Spleen (tissue), 11 donors: ENCODE measurements around the gene C7orf33. TPM values are rescaled to one million over a fixed set of nuclear protein-coding genes. Genes with fewer than 3 reads are reported as not detected.

Source experiments
- DNase-seq: peaks from one replicate; pipeline ENCODE4 v3.0.0-alpha.2; 2020
- H3K27ac ChIP-seq, 8 donors: fragments of 200-600 bp; sonication (generic) in 7 of 8; 1 replicate in 4 of 8; 2 replicates in 4 of 8; pipeline versions ENCODE4 v1.5.0 to v1.8.0; 2016 to 2021; ENCODE audit warnings: inconsistent platforms in 4 of 8, mild to moderate bottlenecking in 4 of 8, moderate library complexity in 1 of 8
- H3K27me3 ChIP-seq, 7 donors: fragments of 200-600 bp; sonication (generic) in 6 of 7; replicated peaks in 1 of 7; 1 replicate in 4 of 7; 2 replicates in 3 of 7; pipeline versions ENCODE4 v1.5.0 to v1.8.0; 2016 to 2021; ENCODE audit warnings: inconsistent platforms in 3 of 7, mild to moderate bottlenecking in 1 of 7
- H3K36me3 ChIP-seq, 6 donors: fragments of 200-600 bp; sonication (generic) in 5 of 6; 1 replicate in 4 of 6; 2 replicates in 2 of 6; pipeline versions ENCODE4 v1.5.0 to v1.8.0; 2016 to 2021; ENCODE audit warnings: inconsistent platforms in 2 of 6
- H3K4me1 ChIP-seq, 6 donors: fragments of 200-600 bp; sonication (generic) in 5 of 6; 1 replicate in 3 of 6; 2 replicates in 3 of 6; pipeline versions ENCODE4 v1.5.0 to v1.8.0; 2016 to 2021; ENCODE audit warnings: inconsistent platforms in 3 of 6
- H3K4me3 ChIP-seq, 8 donors: fragments of 200-600 bp; sonication (generic) in 7 of 8; 1 replicate in 4 of 8; 2 replicates in 4 of 8; pipeline versions ENCODE4 v1.5.0 to v1.8.0; 2016 to 2021; ENCODE audit warnings: inconsistent platforms in 4 of 8, mild to moderate bottlenecking in 4 of 8, moderate library complexity in 2 of 8
- H3K9me3 ChIP-seq, 8 donors: fragments of 200-600 bp; sonication (generic) in 7 of 8; 1 replicate in 4 of 8; 2 replicates in 4 of 8; pipeline versions ENCODE4 v1.5.0 to v1.8.0; 2016 to 2021; ENCODE audit warnings: inconsistent platforms in 4 of 8
- CTCF ChIP-seq, 11 experiments: fragments of 200-600 bp in 7 of 11; fragments of 450-650 bp in 4 of 11; sonication (generic) in 4 of 11; IDR thresholded peaks in 8 of 11; conservative IDR thresholded peaks in 3 of 11; 1 replicate in 7 of 11; 2 replicates in 4 of 11; pipeline versions ENCODE4 v1.4.0 to v1.8.0; 2016 to 2021; ENCODE audit warnings: antibody characterized with exemption in 11 of 11, inconsistent platforms in 4 of 11, mild to moderate bottlenecking in 1 of 11
- POLR2A ChIP-seq, 3 donors: fragments of 450-650 bp; IDR thresholded peaks; one replicate each; pipeline ENCODE4 v1.5.1; 2017; ENCODE audit warnings: antibody characterized with exemption in 3 of 3, mild to moderate bottlenecking in 1 of 3
- POLR2AphosphoS5 ChIP-seq, 3 donors: sonication (generic); formaldehyde crosslinking; IDR thresholded peaks; one replicate each; pipeline ENCODE4 v1.5.1; 2017; ENCODE audit warnings: antibody characterized with exemption in 3 of 3
- WGBS, 5 donors: extraction: QIAGEN DNeasy Blood & Tissue Kit in 3 of 5; methylation state at CpG; one replicate each; pipeline versions ENCODE4 v1.1.5 to v1.1.7; 2013 to 2018; 5-methylcytosine and 5-hydroxymethylcytosine counted together
- intact Hi-C: fragments of 100-400 bp; cut with DNase I; formaldehyde crosslinking; loops from one replicate; pipeline ENCODE4 v1.15.0; 2023; ENCODE audit warnings: low total_unique reads
- polyA plus RNA-seq, 3 donors: library from polyadenylated mRNA; stranded (reverse); fragments of 200-250 nt; gene quantifications; one replicate each; pipeline ENCODE4 v1.2.1, GENCODE V29; 2013
- total RNA-seq, 7 donors: library from RNA; depleted of rRNA in 3 of 7; stranded (reverse); fragments of >200 nt in 3 of 7; fragmentation: NEBNext Ultra II Directional in 4 of 7; extraction: Animal tissue kit (Norgen Biotek cat#: 25700) in 4 of 7; gene quantifications; one replicate each; pipeline versions ENCODE4 v1.1.0 to v1.2.1, GENCODE V29; 2016 to 2021
- donor health status: healthy with polysubstance abuse.
- donor health status: DM: no; HTN: no; CAD: no; lungs with moderate emphysema.
- donor health status: DM: no; HTN: no; CAD: no.
- donor health status: Bipolar disorder and iron deficiency.
- donor health status: healthy.
- donor health status: DM: no; HTN: no; CAD: no.
- donor health status: DM: yes; HTN: yes; CAD: no.

Gene C7orf33
- total and polyA plus RNA-seq, 10 donors = not detected

- Histone ChIP-seq H3K4me3 (no peak overlapping the region), H3K27me3 (no peaks in the 10 kb centered on the region), H3K27ac (no peak overlapping the region), H3K4me1 (peaks cover 0 to 5% (median 0%) of the 10 kb centered on the region in 6 donors), H3K36me3 (no peaks in the 10 kb centered on the region), H3K9me3 (no peaks in the 10 kb centered on the region)
- no peak for TF ChIP-seq CTCF (IDR thresholded peaks at IDR 0.05 in 8 of 11, conservative IDR thresholded peaks at IDR 0.05 in 3 of 11)
- TF ChIP-seq POLR2A (IDR thresholded peaks at IDR 0.05) = no peak
- no peak for TF ChIP-seq POLR2AphosphoS5 (IDR thresholded peaks at IDR 0.05)
- WGBS, 5 donors = 94 to 97% (median 96%) methylated on average over 19 of the region's 19 CpGs
- intact Hi-C loops = no loop called here
- DNase-seq = no peak
Measured at GRCh38 chr7:148637094-148637493, 46.5 kb downstream of the C7orf33 start.

GRCh38 chr7:148645898-148646297 lies 55.3 kb downstream of the C7orf33 start:
- 78 to 92% (median 87%) methylated on average over 2 of the region's 2 CpGs for WGBS, 5 donors
- Histone ChIP-seq H3K27me3 (peaks cover 0 to 32% (median 4%) of the 10 kb centered on the region in 7 donors), H3K36me3 (no peaks in the 10 kb centered on the region), H3K9me3 (no peaks in the 10 kb centered on the region), H3K4me1 (no peaks in the 10 kb centered on the region), H3K27ac (no peak overlapping the region), H3K4me3 (no peak overlapping the region)
- no peak for DNase-seq
- intact Hi-C loops = no loop called here
- TF ChIP-seq CTCF (IDR thresholded peaks at IDR 0.05 in 8 of 11, conservative IDR thresholded peaks at IDR 0.05 in 3 of 11) (no peak), POLR2AphosphoS5 (IDR thresholded peaks at IDR 0.05) (no peak), POLR2A (IDR thresholded peaks at IDR 0.05) (no peak)

GRCh38 chr7:148650232-148650858 lies 59.8 kb downstream of the C7orf33 start:
- TF ChIP-seq POLR2AphosphoS5 (IDR thresholded peaks at IDR 0.05) = no peak
- TF ChIP-seq POLR2A (IDR thresholded peaks at IDR 0.05) = no peak
- TF ChIP-seq CTCF (IDR thresholded peaks at IDR 0.05 in 8 of 11, conservative IDR thresholded peaks at IDR 0.05 in 3 of 11) = no peak
- intact Hi-C loops = no loop called here
- H3K27ac ChIP-seq = no peak overlapping the region
- no peak overlapping the region for H3K4me3 ChIP-seq
- H3K36me3 ChIP-seq = no peaks in the 10 kb centered on the region
- no peaks in the 10 kb centered on the region for H3K4me1 ChIP-seq
- H3K27me3 ChIP-seq = peaks cover 0 to 4% (median 0%) of the 10 kb centered on the region in 7 donors
- no peaks in the 10 kb centered on the region for H3K9me3 ChIP-seq
- WGBS, 5 donors = 76 to 85% (median 81%) methylated on average over 4 of the region's 4 CpGs
- DNase-seq = no peak

- Histone ChIP-seq H3K36me3 (no peaks in the 10 kb centered on the region), H3K9me3 (no peaks in the 10 kb centered on the region), H3K27ac (no peak overlapping the region), H3K27me3 (no peaks in the 10 kb centered on the region), H3K4me3 (no peak overlapping the region), H3K4me1 (no peaks in the 10 kb centered on the region)
- no peak for DNase-seq
- TF ChIP-seq CTCF (IDR thresholded peaks at IDR 0.05 in 8 of 11, conservative IDR thresholded peaks at IDR 0.05 in 3 of 11) (no peak), POLR2A (IDR thresholded peaks at IDR 0.05) (no peak), POLR2AphosphoS5 (IDR thresholded peaks at IDR 0.05) (no peak)
- intact Hi-C loops = no loop called here
Measured at GRCh38 chr7:148652773-148653172, 62.2 kb downstream of the C7orf33 start.
